ENCODE data around the gene MICU2.
"Not testable (repeated sequence)": the region's sequence is repeated elsewhere in the genome, so short reads cannot be mapped to it uniquely, and the experiment has no call there.

MICU2 gene

DNA sequence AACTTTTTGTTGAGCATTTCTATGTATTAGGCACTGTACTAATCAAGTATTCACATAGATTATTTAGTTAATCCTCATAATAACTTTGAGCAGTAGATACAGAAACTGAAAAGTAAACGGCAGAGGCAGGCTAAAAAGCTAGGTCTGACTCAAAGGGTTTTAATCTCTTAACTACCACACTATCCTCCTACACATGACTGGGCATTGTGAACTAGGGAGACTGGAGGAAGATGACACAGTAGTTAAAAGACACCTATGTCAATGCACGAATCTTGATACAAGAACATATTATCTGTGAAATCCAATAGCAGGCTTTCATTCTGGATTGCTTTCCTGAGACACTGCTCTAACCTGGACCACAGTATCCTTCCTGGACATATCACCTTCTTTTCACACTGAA lies 36.3 kb downstream of the MICU2 start:
- Histone ChIP-seq H2BK120ac (ENCODE audit: low read depth, low read length) (no peak overlapping the region), H3K27ac (ENCODE audit: low read length, poor library complexity, severe bottlenecking) (no peak overlapping the region), H3K27me3 (ENCODE audit: control insufficient read depth in 1 of 2, insufficient read depth in 1 of 2, low read length in 2 of 2) (no peaks in the 10 kb centered on the region), H2AK5ac (ENCODE audit: low read length, severe bottlenecking) (no peak overlapping the region), H2BK15ac (ENCODE audit: low read depth, poor library complexity, severe bottlenecking) (no peak overlapping the region), H3K4me2 (ENCODE audit: low read length, poor library complexity, severe bottlenecking) (no peak overlapping the region), H2AFZ (ENCODE audit: low read depth, low read length) (no peak overlapping the region), H3K4me3 (ENCODE audit: insufficient read depth in 1 of 2, low read depth in 1 of 2, low read length in 2 of 2) (no peak overlapping the region), H3K14ac (ENCODE audit: low read length in 2 of 2) (no peak overlapping the region), H3K79me1 (replicated peaks; ENCODE audit: low read length, poor library complexity, severe bottlenecking) (peaks cover 24% of the 10 kb centered on the region), H3K4me1 (ENCODE audit: control insufficient read depth, insufficient read depth, low read depth, low read length) (no peaks in the 10 kb centered on the region), H3K18ac (ENCODE audit: low read depth in 1 of 2, low read length in 2 of 2) (no peak overlapping the region), H3K9ac (ENCODE audit: low read length) (no peak overlapping the region), H2BK5ac (ENCODE audit: low read depth, low read length, poor library complexity, severe bottlenecking) (no peak overlapping the region), H4K91ac (ENCODE audit: low read length) (no peak overlapping the region), H2BK12ac (ENCODE audit: low read length in 2 of 2) (no peak overlapping the region), H3K4ac (ENCODE audit: low read depth in 1 of 2, low read length in 2 of 2) (no peak overlapping the region), H4K8ac (ENCODE audit: low read length) (no peak overlapping the region), H3K9me3 (ENCODE audit: control insufficient read depth, low read length) (no peaks in the 10 kb centered on the region), H3K23ac (ENCODE audit: low read length in 2 of 2) (no peak overlapping the region), H3K36me3 (ENCODE audit: control insufficient read depth in 1 of 2, insufficient read depth in 2 of 2, low read depth in 1 of 2, low read length in 2 of 2) (peaks cover 4 to 26% of the 10 kb centered on the region in 2 experiments)
- 100% methylated on average over 1 of the region's 2 CpGs for WGBS
- no peak for DNase-seq

DNA sequence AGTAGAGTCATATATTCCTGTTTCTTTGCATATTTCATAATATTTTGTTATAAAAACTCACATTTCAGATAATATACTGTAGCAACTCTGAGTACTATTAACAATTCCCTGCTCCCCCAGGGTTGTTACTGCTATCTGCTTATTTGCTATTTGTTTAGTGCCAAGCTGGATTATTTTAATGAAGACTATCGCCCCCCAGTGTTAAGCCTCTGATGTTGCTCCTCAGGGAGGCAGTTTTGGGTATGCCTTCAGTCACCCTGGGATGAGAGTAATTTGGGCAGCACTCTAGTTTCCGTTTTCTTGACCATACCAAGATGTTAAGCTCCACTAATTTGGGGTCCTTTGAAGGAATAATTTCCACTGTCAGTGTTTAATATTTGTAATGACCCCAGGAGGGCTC lies 46.0 kb downstream of the MICU2 start:
- H4K91ac ChIP-seq (ENCODE audit: low read length): no peak overlapping the region
- H3K36me3 ChIP-seq (ENCODE audit: control insufficient read depth in 1 of 2, insufficient read depth in 2 of 2, low read depth in 1 of 2, low read length in 2 of 2): peaks cover 0 to 24% of the 10 kb centered on the region in 2 experiments
- no peak overlapping the region for H3K23ac ChIP-seq (ENCODE audit: low read length in 2 of 2)
- no peak overlapping the region for H3K4me3 ChIP-seq (ENCODE audit: insufficient read depth in 1 of 2, low read depth in 1 of 2, low read length in 2 of 2)
- no peaks in the 10 kb centered on the region for H3K9me3 ChIP-seq (ENCODE audit: control insufficient read depth, low read length)
- no peak for DNase-seq
- H2AFZ ChIP-seq (ENCODE audit: low read depth, low read length): no peak overlapping the region
- no peak overlapping the region for H4K8ac ChIP-seq (ENCODE audit: low read length)
- H2BK120ac ChIP-seq (ENCODE audit: low read depth, low read length): no peak overlapping the region
- H3K4ac ChIP-seq (ENCODE audit: low read depth in 1 of 2, low read length in 2 of 2): no peak overlapping the region
- H2AK5ac ChIP-seq (ENCODE audit: low read length, severe bottlenecking): no peak overlapping the region
- H3K4me2 ChIP-seq (ENCODE audit: low read length, poor library complexity, severe bottlenecking): no peak overlapping the region
- 68% methylated on average over 1 of the region's 2 CpGs for WGBS
- no peak overlapping the region for H2BK12ac ChIP-seq (ENCODE audit: low read length in 2 of 2)
- no peak overlapping the region for H2BK5ac ChIP-seq (ENCODE audit: low read depth, low read length, poor library complexity, severe bottlenecking)
- H2BK15ac ChIP-seq (ENCODE audit: low read depth, poor library complexity, severe bottlenecking): no peak overlapping the region
- H3K27ac ChIP-seq (ENCODE audit: low read length, poor library complexity, severe bottlenecking): no peak overlapping the region
- no peaks in the 10 kb centered on the region for H3K4me1 ChIP-seq (ENCODE audit: control insufficient read depth, insufficient read depth, low read depth, low read length)
- H3K14ac ChIP-seq (ENCODE audit: low read length in 2 of 2): no peak overlapping the region
- H3K79me1 ChIP-seq (replicated peaks; ENCODE audit: low read length, poor library complexity, severe bottlenecking): peaks cover 14% of the 10 kb centered on the region
- no peak overlapping the region for H3K9ac ChIP-seq (ENCODE audit: low read length)
- no peaks in the 10 kb centered on the region for H3K27me3 ChIP-seq (ENCODE audit: control insufficient read depth in 1 of 2, insufficient read depth in 1 of 2, low read length in 2 of 2)
- no peak overlapping the region for H3K18ac ChIP-seq (ENCODE audit: low read depth in 1 of 2, low read length in 2 of 2)

DNA sequence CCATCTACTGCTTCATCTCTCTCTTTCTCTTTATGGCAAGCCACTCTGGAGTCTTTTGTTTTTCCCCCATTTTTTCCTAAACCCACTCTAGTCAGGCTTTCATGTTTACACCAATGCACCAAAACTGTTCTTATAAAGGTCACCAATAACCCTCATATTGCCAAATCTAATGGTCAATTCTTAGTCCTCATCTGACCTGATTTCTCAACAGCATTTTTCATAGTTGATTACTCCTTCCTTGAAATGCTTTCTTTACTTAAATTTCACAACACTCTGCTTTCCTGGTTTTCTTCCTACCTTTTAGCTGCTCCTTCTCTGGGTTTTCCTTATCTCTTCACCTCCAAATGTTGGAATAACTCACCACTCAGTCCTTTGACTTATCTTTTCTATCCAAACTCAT lies 47.9 kb downstream of the MICU2 start:
- no peak overlapping the region for H4K8ac ChIP-seq (ENCODE audit: low read length)
- H3K9ac ChIP-seq (ENCODE audit: low read length): no peak overlapping the region
- no peak overlapping the region for H3K18ac ChIP-seq (ENCODE audit: low read depth in 1 of 2, low read length in 2 of 2)
- H3K4me2 ChIP-seq (ENCODE audit: low read length, poor library complexity, severe bottlenecking): no peak overlapping the region
- H2BK12ac ChIP-seq (ENCODE audit: low read length in 2 of 2): no peak overlapping the region
- no peak overlapping the region for H3K27ac ChIP-seq (ENCODE audit: low read length, poor library complexity, severe bottlenecking)
- DNase-seq: no peak
- H2BK5ac ChIP-seq (ENCODE audit: low read depth, low read length, poor library complexity, severe bottlenecking): no peak overlapping the region
- no peak overlapping the region for H3K23ac ChIP-seq (ENCODE audit: low read length in 2 of 2)
- no peak overlapping the region for H2BK120ac ChIP-seq (ENCODE audit: low read depth, low read length)
- H3K14ac ChIP-seq (ENCODE audit: low read length in 2 of 2): no peak overlapping the region
- peaks cover 0 to 19% of the 10 kb centered on the region in 2 experiments for H3K36me3 ChIP-seq (ENCODE audit: control insufficient read depth in 1 of 2, insufficient read depth in 2 of 2, low read depth in 1 of 2, low read length in 2 of 2)
- no peak overlapping the region for H2BK15ac ChIP-seq (ENCODE audit: low read depth, poor library complexity, severe bottlenecking)
- no peaks in the 10 kb centered on the region for H3K9me3 ChIP-seq (ENCODE audit: control insufficient read depth, low read length)
- no peaks in the 10 kb centered on the region for H3K4me1 ChIP-seq (ENCODE audit: control insufficient read depth, insufficient read depth, low read depth, low read length)
- H2AFZ ChIP-seq (ENCODE audit: low read depth, low read length): no peak overlapping the region
- H2AK5ac ChIP-seq (ENCODE audit: low read length, severe bottlenecking): no peak overlapping the region
- peaks cover 14% of the 10 kb centered on the region for H3K79me1 ChIP-seq (replicated peaks; ENCODE audit: low read length, poor library complexity, severe bottlenecking)
- no peak overlapping the region for H4K91ac ChIP-seq (ENCODE audit: low read length)
- H3K4ac ChIP-seq (ENCODE audit: low read depth in 1 of 2, low read length in 2 of 2): no peak overlapping the region
- H3K4me3 ChIP-seq (ENCODE audit: insufficient read depth in 1 of 2, low read depth in 1 of 2, low read length in 2 of 2): no peak overlapping the region
- no peaks in the 10 kb centered on the region for H3K27me3 ChIP-seq (ENCODE audit: control insufficient read depth in 1 of 2, insufficient read depth in 1 of 2, low read length in 2 of 2)

DNA sequence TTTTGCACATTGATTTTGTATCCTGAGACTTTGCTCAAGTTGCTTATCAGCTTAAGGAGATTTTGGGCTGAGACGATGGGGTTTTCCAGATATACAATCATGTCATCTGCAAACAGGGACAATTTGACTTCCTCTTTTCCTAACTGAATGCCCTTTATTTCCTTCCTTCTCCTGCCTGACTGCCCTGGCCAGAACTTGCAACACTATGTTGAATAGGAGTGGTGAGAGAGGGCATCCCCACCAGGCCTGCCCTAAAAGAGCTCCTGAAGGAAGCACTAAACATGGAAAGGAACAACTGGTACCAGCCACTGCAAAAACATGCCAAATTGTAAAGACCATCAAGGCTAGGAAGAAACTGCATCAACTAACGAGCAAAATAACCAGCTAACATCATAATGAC lies 50.7 kb downstream of the MICU2 start:
- H3K4me2 ChIP-seq (ENCODE audit: low read length, poor library complexity, severe bottlenecking); H2BK120ac ChIP-seq (ENCODE audit: low read depth, low read length); H2BK12ac ChIP-seq (ENCODE audit: low read length in 2 of 2); H2AK5ac ChIP-seq (ENCODE audit: low read length, severe bottlenecking); H3K36me3 ChIP-seq (ENCODE audit: control insufficient read depth in 1 of 2, insufficient read depth in 2 of 2, low read depth in 1 of 2, low read length in 2 of 2); H3K27ac ChIP-seq (ENCODE audit: low read length, poor library complexity, severe bottlenecking); H3K18ac ChIP-seq (ENCODE audit: low read depth in 1 of 2, low read length in 2 of 2); H4K8ac ChIP-seq (ENCODE audit: low read length); H3K4me1 ChIP-seq (ENCODE audit: control insufficient read depth, insufficient read depth, low read depth, low read length); DNase-seq; H3K4me3 ChIP-seq (ENCODE audit: insufficient read depth in 1 of 2, low read depth in 1 of 2, low read length in 2 of 2); H4K91ac ChIP-seq (ENCODE audit: low read length); H3K9ac ChIP-seq (ENCODE audit: low read length); H3K23ac ChIP-seq (ENCODE audit: low read length in 2 of 2); H3K14ac ChIP-seq (ENCODE audit: low read length in 2 of 2); H2AFZ ChIP-seq (ENCODE audit: low read depth, low read length); H3K4ac ChIP-seq (ENCODE audit: low read depth in 1 of 2, low read length in 2 of 2); H3K27me3 ChIP-seq (ENCODE audit: control insufficient read depth in 1 of 2, insufficient read depth in 1 of 2, low read length in 2 of 2); H3K9me3 ChIP-seq (ENCODE audit: control insufficient read depth, low read length); H2BK5ac ChIP-seq (ENCODE audit: low read depth, low read length, poor library complexity, severe bottlenecking); H2BK15ac ChIP-seq (ENCODE audit: low read depth, poor library complexity, severe bottlenecking): not testable (repeated sequence)
- peaks cover 17% of the 10 kb centered on the region for H3K79me1 ChIP-seq (replicated peaks; ENCODE audit: low read length, poor library complexity, severe bottlenecking)
- WGBS: no CpG with 5 or more reads among the region's 2 CpGs
